ENCODE data around the gene SEPTIN12.
"Not testable (repeated sequence)": the region's sequence is repeated elsewhere in the genome, so short reads cannot be mapped to it uniquely, and the experiment has no call there.

The SEPTIN12 gene

DNA sequence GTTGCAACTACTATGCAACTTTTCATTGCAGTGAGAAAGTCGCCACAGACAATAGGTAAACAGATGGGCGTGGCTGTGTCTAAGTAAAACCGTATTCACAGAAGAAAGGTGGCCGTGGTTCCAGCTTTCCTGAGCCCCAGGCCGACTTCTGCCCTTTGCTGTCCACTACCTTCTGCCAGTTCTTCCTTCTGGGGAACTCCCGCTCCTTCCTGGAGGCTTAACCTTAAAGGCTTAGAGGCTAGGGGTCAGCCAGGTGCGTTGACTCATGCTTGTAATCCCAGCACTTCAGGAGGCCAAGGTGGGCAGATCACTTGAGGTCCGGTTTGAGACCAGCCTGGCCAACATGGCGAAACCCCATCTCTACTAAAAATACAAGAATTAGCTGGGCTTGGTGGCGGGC is 2.1 kb upstream of the SEPTIN12 start:
- no peaks in the 10 kb centered on the region for H3K36me3 ChIP-seq (ENCODE audit: control insufficient read depth, insufficient read depth, low read length)
- peaks cover 2% of the 10 kb centered on the region for H3K4me1 ChIP-seq (ENCODE audit: control insufficient read depth, insufficient read depth, low read length)
- H3K27me3 ChIP-seq (ENCODE audit: control insufficient read depth, insufficient read depth, low read length): no peaks in the 10 kb centered on the region
- H3K4me3 ChIP-seq (ENCODE audit: low read depth, low read length): no peak overlapping the region
- H3K9me3 ChIP-seq (ENCODE audit: control insufficient read depth, insufficient read depth, low read length): no peaks in the 10 kb centered on the region
- no peak overlapping the region for H3K9ac ChIP-seq (ENCODE audit: low read depth, low read length)

DNA sequence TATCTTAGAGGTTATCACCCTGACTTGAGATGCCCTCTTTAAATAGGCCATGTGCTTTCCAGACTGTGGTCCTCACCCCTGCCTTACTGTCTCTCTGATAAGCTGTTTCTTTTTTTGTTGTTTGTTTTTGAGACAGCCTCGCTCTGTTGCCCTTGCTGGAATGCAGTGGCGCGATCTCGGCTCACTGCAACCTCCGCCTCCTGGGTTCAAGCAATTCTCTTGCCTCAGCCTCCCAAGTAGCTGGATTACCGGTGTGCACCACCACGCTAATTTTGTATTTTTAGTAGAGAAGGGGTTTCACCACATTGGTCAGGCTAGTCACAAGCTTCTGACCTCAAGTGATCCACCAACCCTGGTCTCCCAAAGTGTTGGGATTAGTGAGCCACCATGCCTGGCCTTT is 765 bp upstream of the SEPTIN12 start:
- H3K4me1 ChIP-seq (ENCODE audit: control insufficient read depth, insufficient read depth, low read length): peaks cover 2% of the 10 kb centered on the region
- no peaks in the 10 kb centered on the region for H3K9me3 ChIP-seq (ENCODE audit: control insufficient read depth, insufficient read depth, low read length)
- H3K9ac ChIP-seq (ENCODE audit: low read depth, low read length): no peak overlapping the region
- H3K36me3 ChIP-seq (ENCODE audit: control insufficient read depth, insufficient read depth, low read length): no peaks in the 10 kb centered on the region
- H3K4me3 ChIP-seq (ENCODE audit: low read depth, low read length): no peak overlapping the region
- H3K27me3 ChIP-seq (ENCODE audit: control insufficient read depth, insufficient read depth, low read length): no peaks in the 10 kb centered on the region

DNA sequence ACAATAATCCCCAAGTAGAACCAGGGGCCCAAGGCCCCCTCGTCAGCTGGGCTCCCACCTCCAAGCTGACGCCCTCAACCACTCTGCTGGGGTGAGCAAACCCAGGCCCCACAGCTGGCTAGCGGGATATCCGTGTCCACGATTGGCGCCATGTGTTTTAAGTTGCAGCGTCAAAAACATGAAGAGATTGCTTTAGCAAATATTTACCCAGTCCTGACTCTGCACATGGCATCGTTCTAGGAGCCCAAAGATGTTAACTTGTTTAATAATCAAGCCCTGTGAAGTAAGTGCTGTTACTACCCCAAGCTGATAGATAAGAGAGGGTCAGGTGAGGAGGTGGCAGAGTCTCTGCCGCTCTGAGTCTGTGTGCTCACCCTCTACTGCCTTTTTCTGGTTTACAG is 344 bp upstream of the SEPTIN12 start:
- Histone ChIP-seq H3K9me3 (ENCODE audit: control insufficient read depth, insufficient read depth, low read length) (no peaks in the 10 kb centered on the region), H3K27me3 (ENCODE audit: control insufficient read depth, insufficient read depth, low read length) (no peaks in the 10 kb centered on the region), H3K36me3 (ENCODE audit: control insufficient read depth, insufficient read depth, low read length) (no peaks in the 10 kb centered on the region), H3K9ac (ENCODE audit: low read depth, low read length) (no peak overlapping the region), H3K4me1 (ENCODE audit: control insufficient read depth, insufficient read depth, low read length) (peaks cover 2% of the 10 kb centered on the region), H3K4me3 (ENCODE audit: low read depth, low read length) (no peak overlapping the region)

DNA sequence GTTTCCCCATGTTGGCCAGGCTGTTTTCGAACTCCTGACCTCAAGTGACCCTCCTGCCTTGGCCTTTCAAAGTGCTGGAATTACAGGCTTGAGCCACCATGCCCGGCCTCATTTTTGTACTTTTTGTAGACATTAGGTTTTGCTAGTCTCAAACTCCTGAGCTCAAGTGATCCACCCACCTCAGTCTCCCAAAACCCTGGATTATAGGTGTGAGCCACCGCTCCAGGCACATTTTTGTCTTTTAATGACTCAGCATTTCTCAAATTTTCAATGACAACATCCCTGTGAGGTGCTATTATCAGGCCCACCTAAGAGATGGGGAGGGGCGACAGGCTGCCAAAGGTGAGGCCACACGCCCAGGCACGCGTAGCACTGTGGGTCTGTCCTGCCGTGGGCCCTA is 1.1 kb downstream of the SEPTIN12 start:
- Histone ChIP-seq H3K9me3 (ENCODE audit: control insufficient read depth, insufficient read depth, low read length) (no peaks in the 10 kb centered on the region), H3K36me3 (ENCODE audit: control insufficient read depth, insufficient read depth, low read length) (no peaks in the 10 kb centered on the region), H3K4me1 (ENCODE audit: control insufficient read depth, insufficient read depth, low read length) (peaks cover 2% of the 10 kb centered on the region), H3K27me3 (ENCODE audit: control insufficient read depth, insufficient read depth, low read length) (no peaks in the 10 kb centered on the region), H3K4me3 (ENCODE audit: low read depth, low read length) (no peak overlapping the region), H3K9ac (ENCODE audit: low read depth, low read length) (no peak overlapping the region)

DNA sequence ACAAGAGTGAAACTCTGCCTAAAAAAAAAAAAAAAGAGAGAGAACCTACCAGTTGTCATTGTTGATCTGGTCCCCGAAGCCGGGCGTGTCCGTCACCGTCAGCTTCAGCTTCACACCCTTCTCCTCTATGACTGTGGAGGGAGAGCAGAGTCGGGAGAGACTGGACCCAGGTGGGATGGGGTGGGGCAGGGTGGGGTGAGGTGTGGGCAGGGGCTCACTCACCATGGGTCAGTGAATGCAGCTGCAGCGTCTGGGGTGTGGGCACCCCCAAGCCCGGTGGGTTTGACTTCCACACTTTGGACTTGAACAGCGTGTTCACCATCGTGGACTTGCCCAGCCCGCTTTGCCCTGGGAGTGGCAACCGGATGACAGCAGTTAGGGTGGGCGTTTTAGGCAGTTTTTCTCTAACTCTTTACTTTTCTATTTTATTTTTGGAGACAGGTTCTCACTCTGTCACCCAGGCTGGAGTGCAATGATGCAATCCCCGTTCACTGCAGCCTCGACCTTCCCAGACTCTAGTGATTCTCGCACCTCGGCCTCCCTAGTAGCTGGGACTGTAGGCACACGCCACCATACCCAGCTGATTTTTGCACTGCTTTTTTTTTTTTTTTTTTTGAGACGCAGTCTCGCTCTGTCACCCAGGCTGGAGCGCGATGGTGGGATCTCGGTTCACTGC is 2.2 kb downstream of the SEPTIN12 start:
- no peaks in the 10 kb centered on the region for H3K27me3 ChIP-seq (ENCODE audit: control insufficient read depth, insufficient read depth, low read length)
- H3K36me3 ChIP-seq (ENCODE audit: control insufficient read depth, insufficient read depth, low read length): no peaks in the 10 kb centered on the region
- no peak overlapping the region for H3K9ac ChIP-seq (ENCODE audit: low read depth, low read length)
- H3K4me1 ChIP-seq (ENCODE audit: control insufficient read depth, insufficient read depth, low read length): peaks cover 2% of the 10 kb centered on the region
- H3K4me3 ChIP-seq (ENCODE audit: low read depth, low read length): no peak overlapping the region
- no peaks in the 10 kb centered on the region for H3K9me3 ChIP-seq (ENCODE audit: control insufficient read depth, insufficient read depth, low read length)

DNA sequence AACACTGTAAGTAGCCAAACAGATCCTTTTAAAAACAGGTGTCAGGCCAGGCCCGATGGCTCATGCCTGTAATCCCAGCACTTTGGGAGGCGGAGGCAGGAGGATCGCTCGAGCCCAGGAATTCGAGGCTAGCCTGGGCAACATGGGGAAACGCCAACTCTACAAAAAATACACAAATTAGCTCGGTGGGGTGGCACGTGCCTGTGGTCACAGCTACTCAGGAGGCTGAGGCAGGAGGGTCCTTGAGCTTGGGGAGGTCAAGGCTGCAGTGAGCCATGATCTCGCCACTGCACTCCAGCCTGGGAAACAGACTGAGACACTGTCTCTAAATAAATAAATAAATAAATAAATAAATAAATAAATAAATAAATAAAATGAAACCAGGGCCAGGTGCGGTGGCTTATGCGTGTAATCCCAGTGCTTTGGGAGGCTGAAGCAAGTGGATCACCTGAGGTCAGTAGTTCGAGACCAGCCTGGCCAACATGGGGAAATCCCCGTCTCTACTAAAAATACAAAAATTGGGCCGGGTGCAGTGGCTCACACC is 3.6 kb downstream of the SEPTIN12 start:
- H3K27me3 ChIP-seq (ENCODE audit: control insufficient read depth, insufficient read depth, low read length); H3K9ac ChIP-seq (ENCODE audit: low read depth, low read length); H3K36me3 ChIP-seq (ENCODE audit: control insufficient read depth, insufficient read depth, low read length); H3K4me1 ChIP-seq (ENCODE audit: control insufficient read depth, insufficient read depth, low read length); H3K9me3 ChIP-seq (ENCODE audit: control insufficient read depth, insufficient read depth, low read length); H3K4me3 ChIP-seq (ENCODE audit: low read depth, low read length): not testable (repeated sequence)

DNA sequence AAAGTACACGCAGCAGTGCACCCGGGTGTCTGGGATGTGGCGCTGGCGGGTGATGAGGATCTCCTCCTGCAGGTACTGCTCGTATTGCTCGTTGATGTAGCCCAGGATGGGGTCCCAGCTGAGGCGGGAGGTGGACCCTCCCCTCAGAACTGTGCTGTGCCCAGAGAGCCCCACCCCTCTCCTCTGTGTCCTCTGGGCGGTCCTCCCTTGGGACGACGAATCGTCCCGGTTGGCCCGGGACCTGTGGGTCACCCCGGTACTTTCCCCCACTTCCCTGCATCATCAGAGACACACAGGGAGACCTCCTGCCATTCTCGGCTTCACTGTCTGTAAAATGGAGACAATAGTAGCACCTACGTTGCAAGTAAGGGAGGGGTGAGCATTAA is 4.2 kb downstream of the SEPTIN12 start:
- Histone ChIP-seq H3K9me3 (ENCODE audit: control insufficient read depth, insufficient read depth, low read length) (no peaks in the 10 kb centered on the region), H3K27me3 (ENCODE audit: control insufficient read depth, insufficient read depth, low read length) (no peaks in the 10 kb centered on the region), H3K4me3 (ENCODE audit: low read depth, low read length) (no peak overlapping the region), H3K4me1 (ENCODE audit: control insufficient read depth, insufficient read depth, low read length) (peaks cover 2% of the 10 kb centered on the region), H3K36me3 (ENCODE audit: control insufficient read depth, insufficient read depth, low read length) (no peaks in the 10 kb centered on the region), H3K9ac (ENCODE audit: low read depth, low read length) (no peak overlapping the region)

DNA sequence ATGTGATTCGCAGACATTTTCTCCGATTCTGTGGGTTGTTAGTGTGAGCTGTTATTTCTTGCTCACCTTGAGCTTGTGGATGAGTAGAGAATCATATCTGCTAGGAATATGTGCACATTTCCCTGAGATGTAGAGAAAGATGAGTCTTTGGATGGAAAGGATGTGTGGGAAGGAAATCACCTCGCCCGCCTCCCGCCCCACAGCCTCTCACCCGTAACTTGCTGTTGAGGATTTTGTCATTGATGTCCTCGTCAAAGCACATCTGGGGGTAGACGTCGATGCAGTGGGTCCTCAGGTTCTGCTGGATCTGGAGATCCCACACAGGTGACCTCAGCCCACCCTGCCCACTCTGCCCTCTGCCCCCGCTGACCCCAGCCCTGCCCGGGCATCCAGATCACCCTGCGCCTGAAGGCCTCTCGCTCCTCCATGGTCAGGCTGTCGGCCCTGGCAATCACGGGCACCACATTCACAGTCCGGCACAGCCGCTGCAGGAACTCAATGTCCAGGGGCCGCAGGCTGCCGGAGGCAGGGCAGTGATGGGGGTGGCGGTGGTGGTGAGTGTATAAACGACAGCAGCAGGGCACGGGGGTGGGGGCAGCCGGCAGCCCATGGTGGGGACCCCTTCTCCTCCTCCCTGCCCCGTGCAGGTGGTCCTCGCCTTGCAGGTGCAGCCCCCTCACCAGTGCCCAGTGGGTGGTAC is 4.7 kb downstream of the SEPTIN12 start:
- Histone ChIP-seq H3K9me3 (ENCODE audit: control insufficient read depth, insufficient read depth, low read length) (no peaks in the 10 kb centered on the region), H3K36me3 (ENCODE audit: control insufficient read depth, insufficient read depth, low read length) (no peaks in the 10 kb centered on the region), H3K4me3 (ENCODE audit: low read depth, low read length) (no peak overlapping the region), H3K27me3 (ENCODE audit: control insufficient read depth, insufficient read depth, low read length) (no peaks in the 10 kb centered on the region), H3K9ac (ENCODE audit: low read depth, low read length) (no peak overlapping the region), H3K4me1 (ENCODE audit: control insufficient read depth, insufficient read depth, low read length) (no peaks in the 10 kb centered on the region)

DNA sequence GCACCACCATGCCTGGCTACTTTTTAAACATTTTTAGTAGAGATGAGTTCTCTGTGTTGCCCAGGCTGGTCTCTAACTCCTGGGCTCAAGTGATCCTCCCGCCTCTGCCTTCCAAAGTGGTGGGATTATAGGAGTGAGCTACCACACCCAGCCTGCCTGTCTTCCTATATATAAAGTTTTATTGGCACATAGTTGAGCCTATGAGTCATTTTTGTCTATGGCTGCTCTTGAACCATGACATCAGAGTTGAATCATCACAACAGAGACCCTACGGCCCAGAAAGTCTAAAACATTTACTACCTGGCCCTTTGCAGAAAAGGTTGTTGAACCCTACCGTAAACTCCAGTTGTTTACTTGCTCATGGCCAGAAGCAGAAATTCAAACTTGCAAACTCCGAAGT is 7.9 kb downstream of the SEPTIN12 start:
- H3K36me3 ChIP-seq (ENCODE audit: control insufficient read depth, insufficient read depth, low read length): no peaks in the 10 kb centered on the region
- H3K27me3 ChIP-seq (ENCODE audit: control insufficient read depth, insufficient read depth, low read length): no peaks in the 10 kb centered on the region
- no peak overlapping the region for H3K4me3 ChIP-seq (ENCODE audit: low read depth, low read length)
- no peaks in the 10 kb centered on the region for H3K9me3 ChIP-seq (ENCODE audit: control insufficient read depth, insufficient read depth, low read length)
- H3K9ac ChIP-seq (ENCODE audit: low read depth, low read length): no peak overlapping the region
- no peaks in the 10 kb centered on the region for H3K4me1 ChIP-seq (ENCODE audit: control insufficient read depth, insufficient read depth, low read length)

DNA sequence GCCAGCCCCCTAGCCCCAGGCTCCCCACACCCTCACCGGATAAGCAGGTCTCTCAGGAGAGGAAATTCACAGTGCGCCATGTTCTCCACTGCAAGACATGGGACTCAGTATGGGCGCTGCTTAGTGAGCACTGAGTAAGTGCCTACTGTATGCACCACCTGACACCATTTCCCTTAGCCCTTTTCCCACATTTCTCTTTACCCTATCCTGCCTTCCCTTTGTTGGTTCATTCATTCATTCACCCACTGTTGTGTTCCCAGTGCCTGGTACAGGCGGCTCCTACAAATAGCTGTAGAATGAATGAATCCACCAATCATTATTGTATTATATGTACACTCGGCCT is 10.1 kb downstream of the SEPTIN12 start:
- Histone ChIP-seq H3K36me3 (ENCODE audit: control insufficient read depth, insufficient read depth, low read length) (no peaks in the 10 kb centered on the region), H3K27me3 (ENCODE audit: control insufficient read depth, insufficient read depth, low read length) (no peaks in the 10 kb centered on the region), H3K9me3 (ENCODE audit: control insufficient read depth, insufficient read depth, low read length) (no peaks in the 10 kb centered on the region), H3K9ac (ENCODE audit: low read depth, low read length) (no peak overlapping the region), H3K4me3 (ENCODE audit: low read depth, low read length) (no peak overlapping the region), H3K4me1 (ENCODE audit: control insufficient read depth, insufficient read depth, low read length) (no peaks in the 10 kb centered on the region)

DNA sequence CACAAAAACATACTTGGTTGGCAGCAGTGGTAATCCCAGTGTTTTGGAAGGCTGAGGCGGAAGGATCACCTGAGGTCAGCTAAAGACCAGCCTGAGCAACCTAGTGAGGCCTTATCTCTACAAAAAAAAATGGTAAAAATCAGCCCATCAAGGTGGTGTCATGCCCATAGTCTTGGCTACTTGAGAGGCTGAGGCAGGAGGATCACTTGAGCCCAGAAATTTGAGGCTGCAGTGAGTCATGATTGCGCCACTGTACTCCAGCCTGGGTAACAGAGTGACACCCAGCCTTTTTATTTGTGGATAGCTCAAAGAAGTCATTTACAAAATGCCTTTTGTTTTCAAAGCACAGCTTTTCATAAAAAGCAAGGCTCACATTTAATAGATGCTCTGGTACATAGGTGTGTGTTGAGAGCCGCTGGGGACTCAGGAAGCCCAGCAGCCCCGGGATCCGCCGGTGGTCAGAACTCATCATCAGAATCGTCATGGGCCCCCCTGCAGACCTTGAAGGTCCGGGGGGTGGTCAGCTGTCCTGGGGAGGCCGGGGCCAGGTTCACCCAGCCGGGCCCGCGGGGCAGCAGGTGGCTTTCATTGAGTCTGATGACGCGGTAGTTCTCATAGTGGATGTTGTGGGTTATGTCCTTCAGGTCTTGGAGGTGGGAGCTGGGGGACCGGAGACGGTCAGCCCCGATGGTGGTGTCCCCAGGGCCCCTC is 10.7 kb downstream of the SEPTIN12 start:
- Histone ChIP-seq H3K4me3 (ENCODE audit: low read depth, low read length) (no peak overlapping the region), H3K4me1 (ENCODE audit: control insufficient read depth, insufficient read depth, low read length) (no peaks in the 10 kb centered on the region), H3K9ac (ENCODE audit: low read depth, low read length) (no peak overlapping the region), H3K36me3 (ENCODE audit: control insufficient read depth, insufficient read depth, low read length) (no peaks in the 10 kb centered on the region), H3K27me3 (ENCODE audit: control insufficient read depth, insufficient read depth, low read length) (no peaks in the 10 kb centered on the region), H3K9me3 (ENCODE audit: control insufficient read depth, insufficient read depth, low read length) (no peaks in the 10 kb centered on the region)

All from iPS-15b (cell line).